CD4-positive, alpha-beta T cell treated with Interleukin-21 for 1 hour (primary cell): Measurements from ENCODE around the gene ZG16.
"Not testable (repeated sequence)": the region's sequence is repeated elsewhere in the genome, so short reads cannot be mapped to it uniquely, and the experiment has no call there.

Experiments
- DNase-seq: peaks from one replicate; pipeline ENCODE4 v3.0.0-alpha.2; 2020

ZG16 gene

DNA sequence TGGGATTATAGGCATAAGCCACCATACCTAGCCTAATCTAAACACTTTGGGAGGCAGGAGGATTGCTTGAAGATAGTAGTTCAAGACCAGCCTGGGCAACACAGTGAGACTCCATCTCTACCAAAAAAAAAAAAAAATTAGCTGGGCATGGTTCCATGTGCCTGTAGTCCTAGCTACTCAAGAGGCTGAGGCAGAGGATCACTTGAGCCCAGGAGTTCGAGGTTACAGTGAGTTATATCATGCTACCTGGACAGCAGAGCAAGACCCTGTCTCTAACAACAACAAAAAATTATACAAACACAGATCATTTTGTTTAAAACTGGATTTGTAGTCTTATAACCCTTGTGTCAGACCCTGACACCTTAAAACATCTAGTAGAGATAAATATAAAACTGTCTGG is 24.5 kb upstream of the ZG16 start:
- no peak for DNase-seq

DNA sequence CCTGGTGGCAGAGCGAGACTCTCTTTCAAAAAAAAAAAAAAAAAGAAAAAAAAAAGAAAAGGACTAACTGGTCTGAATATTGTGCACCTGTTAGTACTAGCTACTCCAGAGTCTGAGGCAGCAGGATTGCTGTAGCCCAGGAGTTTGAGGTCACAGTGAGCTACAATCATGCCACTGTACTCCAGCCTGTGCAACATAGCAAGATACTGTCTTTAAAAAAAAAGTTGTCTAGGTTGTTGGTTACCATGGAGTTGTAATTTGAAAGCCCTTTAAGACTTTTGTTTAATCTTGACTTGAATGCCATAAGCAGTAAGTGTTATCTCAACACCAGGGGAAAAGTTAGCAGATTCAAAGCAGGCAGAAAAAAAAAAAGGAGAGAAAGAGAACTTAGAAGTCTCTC is 21.4 kb upstream of the ZG16 start:
- DNase-seq: no peak

GRCh38 chr16:29757086-29757485 is 21.0 kb upstream of the ZG16 start:
- DNase-seq: not testable (repeated sequence)

- no peak for DNase-seq
Measured at GRCh38 chr16:29757950-29758466, 20.0 kb upstream of the ZG16 start.

DNA sequence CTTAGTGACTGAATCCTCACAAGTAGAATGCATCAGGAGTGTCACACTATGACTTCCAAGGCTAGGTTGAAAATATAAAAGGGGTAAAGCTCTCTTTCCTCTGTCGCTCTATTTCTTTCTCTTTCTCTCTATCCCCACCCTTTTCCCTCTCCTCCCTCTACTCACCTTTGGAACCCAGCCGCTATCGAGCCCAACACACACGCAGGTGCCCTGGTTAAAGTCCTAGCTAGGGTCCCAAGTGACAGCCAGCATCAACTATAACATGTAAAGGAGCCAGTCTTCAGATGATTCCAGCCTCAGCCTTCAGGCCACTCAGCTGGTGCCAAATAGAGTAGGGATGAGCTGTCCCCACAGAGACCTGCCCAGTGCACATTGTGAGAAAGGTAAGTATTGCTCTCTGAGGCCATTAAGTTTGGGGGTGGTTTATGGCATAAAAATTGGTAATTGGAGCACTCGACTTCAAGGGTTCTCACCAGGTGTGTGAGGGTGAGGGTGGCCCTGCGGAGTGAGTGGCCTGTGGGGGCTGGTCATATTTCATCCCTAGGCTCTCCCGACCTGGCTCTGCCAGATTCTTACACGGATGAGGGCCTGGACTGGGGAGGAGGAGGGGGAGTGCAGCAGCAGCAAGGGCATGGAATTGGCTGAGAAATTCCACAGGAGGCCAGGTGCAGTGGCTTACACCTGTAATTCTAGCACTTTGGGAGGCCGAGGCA is 17.3 kb upstream of the ZG16 start:
- no peak for DNase-seq

DNA sequence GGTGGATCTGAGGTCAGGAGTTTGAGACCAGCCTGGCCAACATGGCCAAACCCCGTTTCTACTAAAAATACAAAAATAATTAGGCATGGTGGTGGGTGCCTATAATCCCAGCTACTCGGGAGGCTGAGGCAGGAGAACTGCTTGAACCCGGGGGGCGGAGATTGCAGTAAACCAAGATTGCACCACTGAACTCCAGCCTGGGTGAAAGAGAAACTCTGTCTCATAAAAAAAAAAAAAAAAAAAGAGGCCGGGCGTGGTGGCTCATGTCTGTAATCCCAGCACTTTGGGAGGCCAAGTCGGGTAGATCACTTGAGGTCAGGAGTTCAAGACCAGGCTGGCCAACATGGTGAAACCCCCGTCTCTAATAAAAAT is 16.8 kb upstream of the ZG16 start:
- not testable (repeated sequence) for DNase-seq

GRCh38 chr16:29761882-29762281 is 16.2 kb upstream of the ZG16 start:
- DNase-seq: no peak

GRCh38 chr16:29763326-29763725 is 14.7 kb upstream of the ZG16 start:
- DNase-seq: no peak

- no peak for DNase-seq
Measured at GRCh38 chr16:29765167-29766032, 12.7 kb upstream of the ZG16 start.

GRCh38 chr16:29766571-29766970 is 11.5 kb upstream of the ZG16 start:
- no peak for DNase-seq

DNA sequence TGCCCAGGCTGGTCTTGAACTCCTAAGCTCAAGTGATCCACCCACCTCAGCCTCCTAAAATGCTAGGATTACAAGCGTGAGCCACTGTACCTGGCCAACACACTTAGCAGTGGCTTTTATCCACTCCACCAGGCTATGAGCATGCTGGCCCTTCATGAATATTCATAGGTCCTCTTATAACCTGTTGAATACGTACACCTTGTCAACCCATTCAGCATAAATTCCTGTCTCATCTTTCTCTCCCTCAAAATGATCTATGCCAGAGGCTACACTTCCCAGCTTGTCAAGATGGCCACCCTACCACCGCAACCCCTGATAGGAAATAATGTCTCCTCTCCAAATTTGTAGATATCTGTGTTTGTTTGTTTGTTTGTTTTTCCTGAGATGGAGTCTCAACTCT is 11.0 kb upstream of the ZG16 start:
- DNase-seq: no peak

DNA sequence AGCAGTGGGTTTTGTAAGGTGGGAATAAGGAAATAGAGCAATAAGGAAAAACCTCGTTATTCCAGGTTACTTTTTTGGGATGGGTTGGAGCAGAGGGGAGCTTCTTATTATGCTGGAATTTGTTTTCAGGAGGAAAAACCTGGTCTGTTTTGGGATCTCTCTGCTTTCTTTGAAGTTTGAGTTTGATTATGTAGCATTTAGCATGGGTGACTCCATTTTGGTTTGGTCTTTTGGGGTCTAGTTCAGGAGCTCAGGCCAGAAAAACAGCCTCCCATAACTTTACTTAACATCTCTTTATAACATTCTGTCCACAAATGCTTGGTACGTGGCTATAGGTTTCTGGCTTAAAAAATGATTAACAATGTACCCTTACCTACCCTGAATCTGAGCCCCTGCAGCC is 8.5 kb upstream of the ZG16 start:
- DNase-seq: no peak

DNA sequence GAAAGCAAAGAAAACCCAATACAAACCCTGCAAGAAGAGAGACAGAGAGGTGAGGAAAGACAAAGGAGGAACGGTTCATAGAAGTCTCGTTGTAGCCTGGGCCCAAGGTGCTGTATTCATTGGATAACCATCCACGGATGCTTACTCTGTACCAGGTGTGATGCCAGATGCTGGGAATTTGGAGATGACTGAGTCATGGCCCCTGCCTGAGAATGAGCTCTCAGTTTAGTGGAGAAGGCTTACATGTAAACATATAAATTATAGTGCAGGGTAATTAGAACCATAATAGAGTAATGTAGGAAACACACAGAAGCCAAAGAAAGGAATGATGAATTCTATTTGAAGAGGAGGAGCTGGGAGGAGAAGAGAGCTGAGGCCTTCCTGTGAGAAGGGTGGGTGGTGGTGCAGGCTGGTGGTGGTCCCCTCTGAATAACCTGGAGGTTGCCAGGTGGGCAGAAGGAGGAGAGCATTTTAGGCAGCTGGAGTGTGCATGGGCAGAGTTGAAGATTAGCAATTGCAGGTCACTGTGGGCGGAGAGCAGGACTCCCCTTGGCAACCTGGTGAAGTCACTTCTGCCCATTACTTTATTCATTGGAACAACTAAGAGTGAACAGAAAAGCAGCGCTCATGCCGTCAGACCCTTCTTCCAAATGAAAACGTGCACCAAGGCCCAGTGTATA is 7.7 kb upstream of the ZG16 start:
- DNase-seq: no peak

DNA sequence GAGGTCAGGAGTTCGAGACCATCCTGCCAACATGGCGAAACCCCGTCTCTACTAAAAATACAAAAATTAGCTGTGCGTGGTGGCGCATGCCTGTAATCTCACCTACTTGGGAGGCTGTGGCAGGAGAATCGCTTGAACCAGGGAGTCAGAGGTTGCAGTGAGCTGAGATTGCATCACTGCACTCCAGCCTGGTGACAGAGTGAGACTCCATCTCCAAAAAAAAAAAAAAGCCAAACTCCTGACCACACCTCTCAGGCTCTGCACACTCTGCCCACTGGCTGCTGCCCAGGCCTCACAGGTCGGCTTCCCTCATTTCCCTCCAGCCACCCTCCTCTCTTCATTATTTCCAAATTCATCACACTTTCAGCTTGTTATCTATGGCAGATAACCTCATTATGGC is 5.7 kb upstream of the ZG16 start:
- DNase-seq: not testable (repeated sequence)

- no peak for DNase-seq
Measured at GRCh38 chr16:29774730-29775129, 3.3 kb upstream of the ZG16 start.

- no peak for DNase-seq
Measured at GRCh38 chr16:29775742-29776408, 2.2 kb upstream of the ZG16 start.

- DNase-seq: no peak
Measured at GRCh38 chr16:29779474-29779873, 1.4 kb downstream of the ZG16 start.

DNA sequence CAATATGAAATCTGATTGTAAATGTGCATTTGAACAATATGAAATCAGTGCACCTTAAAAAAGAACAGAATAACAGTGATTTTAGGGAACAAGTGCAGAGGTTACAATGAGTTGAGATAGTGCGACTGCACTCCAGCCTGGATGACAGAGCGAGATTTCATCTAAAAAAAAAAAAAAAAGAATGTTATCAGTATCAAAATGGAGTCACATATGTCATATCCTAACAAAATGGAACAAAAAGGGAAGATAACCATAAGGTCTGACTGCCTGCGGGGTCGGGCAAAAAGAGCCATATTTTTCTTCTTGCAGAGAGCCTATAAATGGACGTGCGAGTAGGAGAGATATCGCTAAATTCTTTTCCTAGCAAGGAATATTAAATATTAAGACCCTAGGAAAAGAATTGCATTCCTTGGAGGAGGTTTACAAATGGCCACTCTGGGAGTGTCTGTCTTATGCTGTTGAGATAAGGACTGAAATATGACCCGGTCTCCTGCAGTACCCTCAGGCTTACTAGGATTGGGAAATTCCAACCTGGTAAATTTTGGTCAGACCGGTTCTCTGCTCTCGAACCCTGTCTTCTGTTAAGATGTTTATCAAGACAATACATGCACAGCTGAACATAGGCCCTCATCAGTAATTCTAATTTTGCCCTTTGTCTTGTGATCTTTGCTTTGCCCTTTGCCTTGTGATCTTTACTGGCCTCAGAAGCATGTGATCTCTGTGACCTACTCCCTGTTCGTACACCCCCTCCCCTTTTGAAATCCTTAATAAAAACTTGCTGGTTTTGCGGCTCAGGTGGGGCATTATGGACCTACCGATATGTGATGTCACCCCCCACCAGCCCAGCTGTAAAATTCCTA is 5.3 kb downstream of the ZG16 start:
- DNase-seq: not testable (repeated sequence)

- peak; percentile 28 for DNase-seq
Measured at GRCh38 chr16:29784157-29784556, 6.1 kb downstream of the ZG16 start.

DNA sequence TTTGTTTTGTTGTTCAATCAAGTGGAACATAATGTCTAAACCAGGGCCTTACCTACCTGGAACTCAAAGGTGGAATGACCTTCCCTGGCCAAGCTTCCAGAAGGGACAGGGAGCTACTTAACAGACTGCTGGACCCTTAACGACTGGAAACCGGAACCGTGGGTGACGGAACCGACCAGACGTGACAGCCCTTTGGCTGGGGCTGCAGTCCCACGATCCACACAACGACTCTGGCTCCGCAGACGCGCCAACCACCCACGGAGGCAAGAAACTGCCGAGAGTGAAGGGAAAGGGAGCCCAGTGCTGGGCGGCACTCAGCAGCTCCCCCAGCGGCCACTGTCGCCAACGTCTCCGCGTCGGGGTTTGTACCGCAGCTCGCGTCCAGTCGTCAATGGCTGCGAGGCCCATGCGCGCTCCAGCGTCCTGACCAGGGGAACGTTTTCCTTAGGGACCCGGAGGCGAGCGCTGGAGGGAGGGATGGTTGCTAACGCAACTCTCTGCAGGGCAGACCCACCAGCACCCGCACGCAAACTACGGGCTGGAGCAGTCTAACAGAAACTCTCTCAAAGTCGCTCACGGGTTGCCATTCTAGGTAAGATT is 6.9 kb downstream of the ZG16 start:
- peak; percentile 81 for DNase-seq

DNA sequence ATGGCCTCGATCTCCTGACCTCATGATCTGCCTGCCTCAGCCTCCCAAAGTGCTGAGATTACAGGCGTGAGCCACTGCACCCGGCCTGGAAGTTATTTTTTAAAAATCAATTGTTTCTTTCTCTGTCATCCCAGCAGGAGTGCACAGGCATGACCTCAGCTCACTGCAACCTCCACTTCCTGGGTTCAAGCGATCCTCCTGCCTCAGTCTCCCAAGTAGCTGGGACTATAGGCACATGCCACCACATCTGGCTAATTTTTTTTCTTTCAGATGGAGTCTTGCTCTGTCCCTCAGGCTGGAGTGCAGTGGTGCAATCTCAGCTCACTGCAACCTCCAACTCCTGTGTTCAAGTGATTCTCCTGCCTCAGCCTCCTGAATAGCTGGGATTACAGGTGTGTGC is 9.1 kb downstream of the ZG16 start:
- DNase-seq: not testable (repeated sequence)

- DNase-seq: no peak
Measured at GRCh38 chr16:29789775-29790182, 11.7 kb downstream of the ZG16 start.
